NCI-H748 (cell line): ENCODE results near the gene EHF.
A peak's percentile ranks its signal among the peaks of the same experiment; 100 is the strongest.
"Not testable (repeated sequence)": the region's sequence is repeated elsewhere in the genome, so short reads cannot be mapped to it uniquely, and the experiment has no call there.

ENCODE experiments used
- DNase-seq: peaks from one replicate; lab custom pipeline; 2025; ENCODE audit not compliant: unreplicated experiment; lab: John Stamatoyannopoulos, UW

Gene EHF

DNA sequence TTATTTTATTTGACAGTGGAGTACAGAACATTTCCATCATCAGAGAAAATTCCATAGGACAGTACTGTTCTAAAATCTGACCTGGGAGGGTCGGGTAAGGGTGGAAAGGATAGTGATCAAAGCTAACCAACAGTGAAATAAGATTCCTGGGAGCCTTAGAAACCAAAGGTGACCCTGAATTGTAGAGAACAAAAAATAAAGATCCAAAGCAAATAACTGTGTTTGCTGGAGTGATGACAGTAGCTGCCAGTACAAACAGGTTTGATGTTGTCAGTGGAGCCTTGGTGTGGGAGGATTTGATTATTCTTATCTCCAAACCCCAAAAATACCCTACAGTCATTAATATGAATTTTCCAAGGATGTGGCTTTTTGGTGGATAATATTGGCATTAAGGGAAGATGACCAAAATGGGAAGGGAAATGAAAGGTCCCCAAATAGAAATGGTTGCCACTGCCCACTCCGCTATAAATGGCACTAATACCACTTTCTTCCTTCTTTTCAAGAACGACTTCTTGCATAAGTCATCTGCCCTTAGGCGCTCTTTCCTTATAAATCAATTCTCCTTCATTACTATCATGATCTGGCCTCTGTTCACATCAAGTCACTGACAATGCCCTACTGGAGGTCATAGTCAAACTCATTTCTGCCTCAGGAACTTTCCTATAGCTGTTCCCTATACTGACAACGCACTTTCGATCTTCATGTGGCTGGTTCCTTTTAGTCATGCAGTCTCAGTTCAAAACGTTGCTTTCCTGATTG is 44.4 kb downstream of the EHF start:
- DNase-seq, result no peak

DNA sequence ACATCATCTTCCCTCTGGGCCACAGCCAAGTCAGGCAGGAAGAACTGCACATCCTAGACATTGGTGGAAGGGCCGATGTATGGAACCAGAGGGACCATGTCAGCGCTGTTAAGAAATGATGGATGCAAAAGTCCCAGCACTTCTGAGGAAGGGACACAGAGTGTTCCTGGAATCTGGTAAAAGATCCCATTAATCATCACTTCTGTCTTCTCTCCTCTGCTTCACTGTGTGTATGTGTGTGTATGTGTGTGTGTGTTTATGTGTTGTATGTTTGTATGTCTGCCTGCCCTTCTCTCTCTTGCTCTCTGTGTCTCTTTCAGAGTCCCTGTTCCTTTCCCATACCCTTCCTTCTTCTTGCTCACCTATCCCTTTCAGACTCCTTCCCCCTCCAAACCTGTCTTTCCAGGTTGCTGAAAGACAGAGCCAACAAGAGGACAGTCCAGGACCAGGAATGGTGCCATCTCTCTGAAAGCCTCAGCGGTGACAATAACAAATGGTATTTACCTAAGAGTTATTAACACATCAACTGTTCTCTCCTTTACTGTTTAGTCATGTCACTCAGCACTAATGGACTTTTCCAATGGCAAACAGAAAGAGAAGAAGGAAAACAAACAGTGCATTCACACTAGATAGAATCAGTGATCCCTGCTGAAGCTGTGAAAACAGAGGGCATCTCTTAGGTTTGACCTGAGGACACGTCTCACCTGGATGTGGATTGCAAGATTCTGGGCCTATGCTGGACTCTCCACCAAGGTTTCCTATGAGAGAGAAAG is 47.1 kb downstream of the EHF start:
- peak; percentile 99 for DNase-seq

DNA sequence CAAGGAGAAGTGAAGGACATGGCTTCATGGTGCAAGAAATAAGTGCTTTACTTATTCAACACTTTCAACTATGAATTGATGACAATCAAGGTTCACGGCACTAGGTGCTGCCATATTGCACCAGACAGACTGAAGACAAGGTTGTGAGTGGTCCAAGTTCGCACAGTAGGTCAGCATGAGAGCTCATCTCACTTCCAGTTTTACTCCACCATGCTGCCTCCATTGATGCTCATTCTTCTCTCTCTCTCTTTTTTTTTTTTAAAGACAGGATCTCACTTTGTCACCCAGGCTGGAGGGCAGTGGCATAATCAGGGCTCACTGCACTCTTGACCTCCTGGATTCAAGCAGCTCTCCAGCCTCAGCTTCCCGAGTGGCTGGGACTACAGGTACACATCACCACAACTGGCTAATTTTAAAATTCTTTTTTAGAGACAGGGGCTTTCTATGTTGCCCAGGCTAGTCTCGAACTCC is 47.7 kb downstream of the EHF start:
- no peak for DNase-seq

DNA sequence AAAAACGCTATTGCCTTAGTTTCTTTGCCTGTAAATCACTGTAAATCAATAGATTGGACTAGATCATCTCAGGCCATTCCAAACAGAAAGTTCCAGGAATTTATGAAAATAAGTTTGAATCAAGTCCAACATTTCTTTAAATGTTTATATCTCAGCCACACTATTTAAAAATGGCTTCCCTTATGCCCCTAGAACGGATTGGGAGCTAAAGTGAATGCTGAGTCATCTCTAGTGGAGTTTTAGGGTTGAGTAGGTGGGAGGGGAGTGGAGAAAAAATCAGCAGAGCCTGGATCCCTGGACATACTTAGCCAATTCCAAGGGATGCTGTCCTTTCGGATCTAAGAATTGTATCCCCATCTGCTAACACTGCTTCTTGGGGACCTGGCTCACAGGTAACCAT is 48.6 kb downstream of the EHF start:
- DNase-seq, result no peak

DNA sequence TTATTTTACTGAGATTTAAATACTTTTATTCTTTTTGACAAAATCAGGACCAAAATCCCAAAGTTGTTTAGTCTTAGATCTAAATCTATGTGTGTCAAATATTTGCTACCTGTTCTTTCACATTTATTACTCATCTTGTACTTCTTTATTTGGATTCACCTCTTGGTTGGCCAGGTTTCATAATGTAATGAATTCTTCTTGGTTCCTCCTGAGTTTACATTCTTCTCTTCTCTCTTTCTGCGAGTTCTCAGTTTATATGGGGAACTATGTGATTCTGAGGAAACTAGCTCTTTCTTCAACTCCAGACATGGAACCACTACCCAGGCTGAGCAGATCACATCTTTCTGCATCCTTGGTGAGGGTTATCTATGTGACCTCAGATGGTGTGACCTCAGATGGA is 50.2 kb downstream of the EHF start:
- DNase-seq, result no peak

DNA sequence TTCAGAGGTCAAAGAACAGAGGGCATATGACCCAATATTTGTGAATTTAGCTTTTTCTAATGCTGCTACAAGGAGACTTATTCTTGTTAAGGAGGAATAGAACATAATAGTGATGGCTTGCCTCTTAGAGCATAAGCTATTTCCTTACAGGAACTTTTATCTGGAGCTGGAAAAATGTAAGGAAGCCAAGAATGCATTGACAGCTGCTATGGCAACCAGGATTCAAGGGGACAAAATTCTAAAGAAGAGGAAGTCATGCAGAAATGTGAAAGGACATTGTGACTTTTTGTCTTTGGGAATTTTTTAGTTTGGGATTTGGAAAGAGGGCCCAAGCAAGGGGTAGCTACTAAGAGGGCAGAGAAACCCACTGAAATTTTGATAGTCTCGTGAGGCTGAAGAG is 51.1 kb downstream of the EHF start:
- no peak for DNase-seq

DNA sequence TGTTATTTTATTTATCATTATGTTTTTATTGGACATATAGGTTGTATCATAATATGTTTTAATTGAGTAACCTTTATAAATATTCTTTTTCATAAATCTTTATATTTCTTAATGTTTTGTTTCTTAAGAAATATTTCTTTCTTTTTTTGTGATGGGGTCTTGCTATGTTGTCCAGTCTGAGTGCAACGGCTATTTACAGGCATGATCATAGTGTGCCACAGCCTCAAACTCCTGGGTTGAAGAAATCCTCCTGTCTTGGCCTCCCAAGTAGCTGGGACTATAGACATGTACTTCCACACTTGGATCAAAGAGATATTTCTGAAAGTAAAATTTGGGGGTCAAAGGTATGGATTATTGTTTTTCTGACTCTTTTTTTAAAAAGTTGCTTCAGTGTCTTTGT is 53.1 kb downstream of the EHF start:
- no peak for DNase-seq

DNA sequence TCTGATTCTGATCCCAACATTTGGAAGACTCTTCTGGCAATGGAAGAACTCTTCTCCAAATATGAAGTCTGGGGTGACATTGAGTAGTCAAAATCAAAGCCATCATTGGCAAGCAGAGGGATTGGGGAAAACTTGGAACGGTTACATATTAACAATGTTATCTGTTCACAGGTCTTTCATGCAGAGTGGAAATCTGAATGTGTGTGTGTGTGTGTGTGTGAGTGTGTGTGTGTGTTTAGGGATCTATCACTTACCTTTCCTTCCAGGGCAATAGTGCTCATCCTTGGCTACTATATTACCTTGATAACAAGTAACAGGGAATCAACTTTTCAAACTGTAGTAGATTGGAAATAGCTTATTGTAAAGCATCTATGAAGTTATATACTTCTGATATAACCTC is 55.3 kb downstream of the EHF start:
- DNase-seq, result no peak

DNA sequence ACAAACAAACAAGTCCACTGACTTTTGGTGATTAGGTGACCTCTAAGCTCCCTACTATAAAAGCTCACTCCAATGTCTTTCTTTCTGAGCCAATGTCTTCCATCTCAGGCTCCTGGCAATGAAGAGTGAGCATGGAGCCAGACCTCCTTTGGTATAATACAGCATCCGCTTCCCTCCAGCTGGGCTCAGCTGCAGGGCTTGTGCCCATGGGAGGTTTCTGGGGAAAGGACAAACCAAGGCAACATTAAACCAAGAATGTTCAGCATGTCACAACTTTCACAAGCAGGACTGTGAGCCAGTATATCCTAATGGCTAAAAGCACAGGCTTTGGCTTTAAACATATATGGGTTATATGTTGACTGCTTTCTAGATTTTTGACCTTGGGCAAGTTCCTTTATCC is 58.8 kb downstream of the EHF start:
- DNase-seq, result no peak

DNA sequence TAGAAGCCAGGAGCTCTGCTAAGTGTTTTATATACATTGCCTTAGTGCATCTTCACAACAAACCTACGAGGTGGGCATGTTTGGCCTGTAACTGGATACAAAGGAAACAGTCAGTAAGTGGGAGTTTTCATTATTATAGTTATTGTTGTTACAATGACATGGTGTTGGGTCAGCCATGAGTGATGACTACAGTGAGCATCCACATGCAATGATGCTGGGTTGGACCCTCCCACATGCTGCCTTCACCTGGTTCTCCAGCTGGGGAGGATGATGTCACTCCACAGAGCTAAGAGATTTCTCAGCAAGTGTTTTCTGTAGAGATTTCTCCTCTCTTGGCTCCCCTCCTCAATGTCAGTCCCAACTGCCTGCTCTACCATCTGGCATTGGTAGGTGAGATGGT is 59.3 kb downstream of the EHF start:
- peak; percentile 79 for DNase-seq

DNA sequence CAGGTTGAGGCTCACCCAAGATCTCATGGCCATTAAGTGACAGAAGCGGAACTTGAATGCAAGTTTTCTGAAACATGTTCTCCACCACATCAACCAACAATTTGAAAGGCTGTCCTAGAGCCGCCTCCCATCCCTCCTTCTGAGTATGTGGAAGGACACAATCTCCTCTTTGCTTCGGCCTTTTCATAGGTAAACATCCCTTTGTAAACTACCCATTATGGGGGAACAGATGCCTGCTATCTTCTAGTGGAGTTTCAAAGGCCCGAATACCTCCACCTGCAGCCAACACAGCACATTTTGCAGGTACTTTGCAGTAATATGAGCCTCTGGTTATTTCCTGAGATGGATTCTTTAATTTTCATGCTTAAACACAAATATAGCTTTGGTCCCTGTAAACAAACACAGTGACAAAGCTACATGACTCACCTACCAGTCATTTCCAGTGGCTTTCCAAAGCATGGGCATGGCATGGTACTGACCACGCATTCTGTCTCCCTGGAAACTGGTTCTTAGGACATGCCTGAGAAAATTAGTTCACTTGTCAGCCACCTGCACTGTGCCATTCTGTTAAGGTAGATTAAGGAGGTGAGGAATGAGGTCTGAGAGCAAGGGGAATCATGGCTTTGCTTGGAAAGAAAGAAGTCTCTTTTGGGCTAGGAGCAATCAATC is 60.2 kb downstream of the EHF start:
- DNase-seq, result peak; percentile 77

DNA sequence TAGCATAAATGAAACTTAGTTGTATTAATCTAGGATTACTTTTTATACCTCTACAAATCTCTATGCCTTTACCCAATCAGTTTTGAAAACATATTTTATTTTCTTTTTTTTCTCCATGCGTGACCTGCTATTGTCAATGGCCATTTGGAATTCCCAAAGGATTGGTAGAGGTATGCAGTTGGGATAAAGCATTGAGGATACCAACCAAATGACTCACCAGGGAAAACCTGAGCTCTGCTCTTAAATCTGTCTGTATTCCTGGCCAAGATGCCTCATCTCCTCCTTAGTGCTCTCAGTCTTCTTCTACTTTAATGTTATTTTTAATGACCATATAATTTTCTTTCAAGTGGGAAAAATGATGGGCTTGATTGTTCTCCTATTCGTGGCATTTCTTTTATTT is 61.9 kb downstream of the EHF start:
- DNase-seq, result no peak

DNA sequence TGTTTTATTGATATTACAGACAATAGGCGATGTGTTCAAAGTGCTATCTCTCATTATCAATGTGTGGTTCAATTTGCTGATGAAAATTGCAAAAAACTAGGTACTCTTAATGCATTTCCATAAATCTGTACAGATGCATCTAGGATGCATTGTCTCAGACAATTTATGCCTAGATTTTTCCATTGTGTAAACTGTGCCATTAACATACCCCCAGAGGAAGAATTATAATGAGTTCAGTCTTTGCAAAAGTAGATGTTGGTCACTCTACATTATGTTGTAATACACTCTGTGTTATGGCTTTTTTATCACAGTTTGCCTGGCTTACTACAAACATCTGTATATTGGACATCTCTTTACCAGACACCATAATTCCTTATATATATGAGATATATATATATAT is 62.5 kb downstream of the EHF start:
- no peak for DNase-seq

DNA sequence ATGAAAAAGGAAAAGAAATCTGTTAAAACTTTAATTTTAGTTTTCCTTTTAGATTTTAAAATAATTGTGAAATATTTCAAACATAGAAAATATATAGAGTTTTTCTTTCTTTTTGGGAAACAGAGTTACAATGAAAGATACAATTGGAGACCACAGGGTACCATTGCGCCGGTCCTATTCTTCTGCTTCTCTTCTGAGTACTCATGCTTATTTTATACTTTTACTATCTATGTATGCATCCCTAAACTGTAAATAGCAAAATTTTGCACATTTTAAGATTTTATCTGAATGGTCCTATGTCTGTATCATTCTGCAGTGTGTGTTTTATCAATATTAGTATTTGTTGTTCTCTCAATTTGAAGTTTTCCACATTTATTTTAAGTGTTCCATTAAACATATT is 65.0 kb downstream of the EHF start:
- DNase-seq, result no peak

DNA sequence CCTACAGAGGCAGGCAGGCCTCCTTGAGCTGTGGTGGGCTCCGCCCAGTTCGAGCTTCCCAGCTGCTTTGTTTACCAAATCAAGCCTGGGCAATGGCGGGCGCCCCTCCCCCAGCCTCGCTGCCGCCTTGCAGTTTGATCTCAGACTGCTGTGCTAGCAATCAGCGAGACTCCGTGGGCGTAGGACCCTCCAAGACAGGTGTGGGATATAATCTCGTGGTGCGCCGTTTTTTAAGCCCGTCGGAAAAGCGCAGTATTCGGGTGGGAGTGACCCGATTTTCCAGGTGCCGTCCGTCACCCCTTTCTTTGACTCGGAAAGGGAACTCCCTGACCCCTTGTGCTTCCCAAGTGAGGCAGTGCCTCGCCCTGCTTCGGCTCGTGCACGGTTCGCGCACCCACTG is 71.4 kb downstream of the EHF start:
- DNase-seq, result not testable (repeated sequence)

DNA sequence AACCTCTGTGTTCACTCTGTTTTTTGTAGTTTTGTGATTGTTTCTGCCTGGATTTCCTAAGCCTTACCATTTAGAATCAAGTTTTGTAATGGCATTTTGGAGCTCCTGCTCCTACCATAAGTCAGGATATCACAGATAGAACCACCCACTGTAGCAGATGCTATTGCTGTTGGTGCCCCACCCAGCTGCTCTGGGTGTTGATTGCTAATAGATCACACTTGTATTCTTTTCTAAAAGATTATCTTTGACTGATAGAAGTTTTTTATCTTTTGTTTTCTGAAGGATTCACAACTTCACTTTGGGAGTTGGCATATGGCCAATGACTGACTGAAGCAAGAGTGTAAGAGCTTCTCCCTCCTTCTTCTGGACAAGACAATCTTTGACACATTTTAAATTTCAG is 76.0 kb downstream of the EHF start:
- no peak for DNase-seq

DNA sequence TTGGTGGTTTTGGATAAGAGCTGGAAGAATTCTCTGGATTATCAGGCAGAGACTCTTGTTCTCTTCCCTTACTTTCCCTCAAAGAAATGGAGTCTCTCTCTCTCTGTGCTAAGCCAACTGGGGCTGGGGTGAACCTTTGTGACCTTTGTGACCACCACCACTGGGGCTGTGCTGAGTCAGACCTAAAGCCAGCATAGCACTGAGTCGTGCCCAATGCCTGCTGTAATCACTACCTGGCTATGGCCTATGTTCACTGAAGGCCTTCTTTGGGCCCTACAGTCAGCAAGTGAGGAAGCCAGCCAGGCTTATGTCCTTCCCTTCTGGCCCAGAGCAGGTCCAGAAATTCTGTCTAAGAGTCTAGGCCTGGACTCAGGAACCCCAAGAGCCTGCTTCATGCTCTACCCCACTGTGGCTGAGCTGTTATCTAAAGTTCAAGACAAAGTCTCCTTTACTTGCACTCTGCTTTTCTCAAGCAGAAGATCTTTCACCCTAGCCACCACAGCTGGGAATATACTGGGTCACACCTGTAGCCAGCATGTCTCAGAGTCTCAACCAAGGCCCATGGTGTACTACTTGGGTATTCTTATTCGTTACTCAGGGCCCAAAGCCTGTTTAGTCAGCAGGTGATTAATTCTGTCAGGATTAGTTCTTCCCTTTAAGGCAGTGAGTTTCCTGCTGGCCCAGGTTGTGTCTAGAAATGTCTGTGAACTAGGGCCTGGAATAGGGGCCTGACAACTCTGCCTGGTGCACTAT is 86.0 kb downstream of the EHF start:
- no peak for DNase-seq

DNA sequence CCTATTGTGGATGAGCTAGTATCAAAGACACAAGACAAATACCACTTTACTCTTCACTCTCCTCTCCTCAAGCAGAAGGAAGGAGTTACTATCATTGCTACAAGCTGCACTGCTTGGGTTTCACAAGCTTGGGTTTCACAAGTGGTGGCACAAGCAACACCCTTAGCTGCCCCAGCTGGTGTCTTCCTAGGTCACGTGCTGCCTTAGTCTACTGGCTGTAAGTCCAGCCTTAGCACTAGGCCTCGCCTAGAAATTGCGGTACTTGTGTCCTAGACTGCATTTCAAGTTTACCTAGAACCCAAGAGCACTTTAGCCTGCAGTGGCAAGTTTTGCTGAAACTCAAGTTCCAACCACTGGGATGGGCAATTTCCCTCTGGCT is 86.6 kb downstream of the EHF start:
- no peak for DNase-seq
